ENCODE data around the gene NT5M.

GRCh38 chr17:17362540-17362930, 59.4 kb downstream of the NT5M start:
- TF ChIP-seq, protein P1, sequence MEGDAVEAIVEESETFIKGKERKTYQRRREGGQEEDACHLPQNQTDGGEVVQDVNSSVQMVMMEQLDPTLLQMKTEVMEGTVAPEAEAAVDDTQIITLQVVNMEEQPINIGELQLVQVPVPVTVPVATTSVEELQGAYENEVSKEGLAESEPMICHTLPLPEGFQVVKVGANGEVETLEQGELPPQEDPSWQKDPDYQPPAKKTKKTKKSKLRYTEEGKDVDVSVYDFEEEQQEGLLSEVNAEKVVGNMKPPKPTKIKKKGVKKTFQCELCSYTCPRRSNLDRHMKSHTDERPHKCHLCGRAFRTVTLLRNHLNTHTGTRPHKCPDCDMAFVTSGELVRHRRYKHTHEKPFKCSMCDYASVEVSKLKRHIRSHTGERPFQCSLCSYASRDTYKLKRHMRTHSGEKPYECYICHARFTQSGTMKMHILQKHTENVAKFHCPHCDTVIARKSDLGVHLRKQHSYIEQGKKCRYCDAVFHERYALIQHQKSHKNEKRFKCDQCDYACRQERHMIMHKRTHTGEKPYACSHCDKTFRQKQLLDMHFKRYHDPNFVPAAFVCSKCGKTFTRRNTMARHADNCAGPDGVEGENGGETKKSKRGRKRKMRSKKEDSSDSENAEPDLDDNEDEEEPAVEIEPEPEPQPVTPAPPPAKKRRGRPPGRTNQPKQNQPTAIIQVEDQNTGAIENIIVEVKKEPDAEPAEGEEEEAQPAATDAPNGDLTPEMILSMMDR (IDR thresholded peaks at IDR 0.05) = no peak
- no peak for TF ChIP-seq POLR2A (IDR thresholded peaks at IDR 0.05)
